ENCODE measurements around the gene PIEZO2.

DNA sequence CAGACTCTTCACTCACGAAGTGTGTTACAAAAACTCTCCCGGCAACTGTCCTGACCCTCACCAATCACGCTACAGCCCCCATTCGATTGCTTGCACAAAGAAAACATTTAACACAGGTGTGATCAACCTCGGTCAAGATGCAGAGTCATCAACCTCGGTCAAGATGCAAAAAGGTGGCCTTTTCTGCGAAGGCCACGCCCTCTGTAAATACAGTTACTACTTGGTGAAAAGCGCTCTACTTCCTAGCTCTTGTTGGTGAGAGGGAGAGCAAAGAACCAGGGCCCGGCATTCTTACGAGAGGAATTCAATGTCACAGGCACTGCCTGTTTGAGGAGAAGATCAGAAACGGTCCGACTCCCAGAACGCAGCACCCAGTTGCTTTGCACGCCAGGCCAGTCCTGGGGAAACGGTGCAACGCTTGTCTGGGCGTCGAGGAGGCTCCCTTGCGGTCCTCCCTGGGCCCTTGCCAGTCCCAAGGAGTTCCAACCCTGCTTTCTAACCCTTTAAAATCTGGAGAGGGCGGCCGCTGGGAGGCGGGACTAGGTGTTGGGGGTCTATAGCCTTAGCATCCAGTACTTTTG is 1.9 kb downstream of the PIEZO2 start:
- no peak for TF ChIP-seq POLR2AphosphoS5 (IDR thresholded peaks at IDR 0.05; ENCODE audit: low read depth, low read length)
- no peak for TF ChIP-seq TAF1 (IDR thresholded peaks at IDR 0.05; ENCODE audit: borderline replicate concordance, low read depth, low read length)

Measured in GM12892 (cell line).